OCI-LY7 (cell line): ENCODE measurements around the gene FKBP1A. TPM values are rescaled to one million over a fixed set of nuclear protein-coding genes. Genes with fewer than 3 reads are reported as not detected.

Experiments used
- BruUV-seq: library from RNA; stranded (reverse); fragments of 400-500 nt; replicated peaks from 2 replicates; lab custom pipeline; 2021; lab: Mats Ljungman, UMichigan
- CTCF ChIA-PET: fragments of 300-600 bp; sonication (Branson Sonifier 250); formaldehyde crosslinking; loops from one replicate; lab custom pipeline; 2022; ENCODE audit warnings: antibody characterized with exemption; ENCODE audit not compliant: unreplicated experiment; lab: Charles Lee
- POLR2A ChIA-PET: fragments of 300-600 bp; sonication (Branson Sonifier 250); formaldehyde crosslinking; loops from one replicate; lab custom pipeline; 2022; ENCODE audit warnings: antibody characterized with exemption; lab: Charles Lee
- DNase-seq: peaks from one replicate; pipeline ENCODE4 v3.0.0-alpha.2; 2015; ENCODE audit warnings: low spot score
- H2AFZ ChIP-seq: fragments of 200-600 bp; sonication (generic), shearing (Covaris generic); 2 replicates; pipeline ENCODE4 v1.6.1; 2014; ENCODE audit warnings: mild to moderate bottlenecking, antibody characterized with exemption, low read length, moderate library complexity
- H3K27ac ChIP-seq: fragments of 200-600 bp; sonication (generic); 2 replicates; pipeline ENCODE4 v1.5.1; 2014; ENCODE audit warnings: mixed run types, low read depth, mild to moderate bottlenecking, moderate library complexity, low read length, inconsistent platforms; ENCODE audit not compliant: poor library complexity, severe bottlenecking
- H3K36me3 ChIP-seq: fragments of 200-600 bp; sonication (generic); 2 replicates; pipeline ENCODE4 v1.6.1; 2014; ENCODE audit warnings: mild to moderate bottlenecking, antibody characterized with exemption, low read length, moderate library complexity, mixed read lengths; ENCODE audit not compliant: insufficient read depth
- H3K4me1 ChIP-seq: fragments of 200-600 bp; sonication (generic); 2 replicates; pipeline ENCODE4 v1.5.1; 2014; ENCODE audit warnings: mild to moderate bottlenecking, low read length; ENCODE audit not compliant: insufficient read depth, poor library complexity, severe bottlenecking
- H3K4me2 ChIP-seq: fragments of 200-600 bp; sonication (generic); 2 replicates; pipeline ENCODE4 v1.6.1; 2014; ENCODE audit warnings: mild to moderate bottlenecking, low read length
- H3K4me3 ChIP-seq: fragments of 200-600 bp; sonication (generic); 2 replicates; pipeline ENCODE4 v1.5.1; 2014; ENCODE audit warnings: mild to moderate bottlenecking, low read depth, low read length; ENCODE audit not compliant: poor library complexity, severe bottlenecking
- H3K79me2 ChIP-seq: fragments of 200-600 bp; sonication (generic); 2 replicates; pipeline ENCODE4 v1.6.1; 2016; ENCODE audit warnings: low read depth, mild to moderate bottlenecking, low read length, moderate library complexity, mixed read lengths; ENCODE audit not compliant: insufficient read depth
- H3K9me2 ChIP-seq: fragments of 200-600 bp; sonication (generic); 2 replicates; pipeline ENCODE4 v1.6.1; 2016; ENCODE audit warnings: mild to moderate bottlenecking, low read length, mixed read lengths; ENCODE audit not compliant: insufficient read depth
- H3K9me3 ChIP-seq: fragments of 200-600 bp; sonication (generic); 2 replicates; pipeline ENCODE4 v1.6.1; 2014; ENCODE audit warnings: mild to moderate bottlenecking, mixed run types, low read length, mixed read lengths
- H4K20me1 ChIP-seq: fragments of 200-600 bp; sonication (generic); 2 replicates; pipeline ENCODE4 v1.6.1; 2014; ENCODE audit warnings: mild to moderate bottlenecking, antibody characterized with exemption, low read length, moderate library complexity, mixed read lengths; ENCODE audit not compliant: insufficient read depth
- EZH2phosphoT487 ChIP-seq: fragments of 200-600 bp; sonication (generic); IDR thresholded peaks from 2 replicates; pipeline ENCODE4 v1.6.1; 2018; ENCODE audit warnings: low read depth, borderline replicate concordance, mild to moderate bottlenecking, mixed run types, antibody characterized with exemption, low read length, moderate library complexity, mixed read lengths
- intact Hi-C: fragments of 100-400 bp; cut with micrococcal nuclease; formaldehyde crosslinking; loops from one replicate; pipeline ENCODE4 v1.10.0; 2022; ENCODE audit not compliant: unreplicated experiment
- total RNA-seq, 2 experiments: library from RNA; depleted of rRNA in 1 of 2; stranded (reverse); fragments of >200 nt in 1 of 2; shearing (Covaris generic) in 1 of 2; gene quantifications; 2 replicates each; pipeline ENCODE4 v1.2.3, GENCODE V29; 2014 to 2022
- TF ChIP-seq, protein P1 (sequence below): fragments of 200-600 bp; sonication (generic); conservative IDR thresholded peaks from 2 replicates; pipeline ENCODE4 v1.5.1; 2014; ENCODE audit warnings: mild to moderate bottlenecking, antibody characterized with exemption, low read length, moderate library complexity, mixed read lengths

The FKBP1A gene
- total RNA-seq, 2 experiments from 2014 or later = 99.0 to 218 TPM

DNA sequence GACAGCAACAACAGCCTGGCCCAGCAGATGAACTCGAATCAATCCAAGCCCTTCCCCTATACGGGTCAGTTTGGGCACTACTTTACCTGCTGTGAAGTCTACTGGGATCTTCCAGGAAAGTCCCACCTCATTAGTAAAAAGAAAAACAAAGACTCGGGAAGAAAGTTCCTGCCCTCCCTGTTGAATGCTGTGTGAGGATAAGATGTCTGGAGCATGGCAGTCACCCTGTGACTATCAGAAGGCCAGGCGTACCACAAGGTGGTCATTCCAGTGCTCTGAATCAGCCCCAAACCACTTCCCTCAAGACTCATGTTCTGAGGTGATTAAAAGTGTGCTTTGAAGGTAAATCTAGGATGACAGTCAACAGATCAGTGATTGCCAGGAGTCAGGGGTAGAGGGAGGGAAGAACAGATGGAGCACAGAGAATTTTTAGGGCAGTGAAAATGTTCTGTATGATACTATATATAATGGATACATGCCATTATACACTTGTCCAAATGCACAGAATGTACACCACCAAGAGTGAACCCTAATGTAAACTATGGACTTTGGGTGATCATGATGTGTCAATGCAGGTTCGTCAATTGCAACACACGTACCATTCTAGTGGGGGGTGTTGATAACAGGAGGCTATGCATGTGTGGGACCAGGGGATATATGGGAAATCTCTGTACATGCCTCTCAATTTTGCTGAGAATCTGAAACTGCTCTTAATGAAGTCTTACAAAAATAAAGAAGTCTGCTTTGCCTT lies 14.7 kb downstream of the FKBP1A start:
- Histone ChIP-seq H3K4me1 (peaks cover 28% of the 10 kb centered on the region), H3K36me3 (peaks cover 52% of the 10 kb centered on the region), H4K20me1 (peaks cover 77% of the 10 kb centered on the region), H2AFZ (no peak overlapping the region), H3K4me3 (no peak overlapping the region), H3K9me2 (no peaks in the 10 kb centered on the region), H3K9me3 (no peaks in the 10 kb centered on the region), H3K27ac (no peak overlapping the region), H3K4me2 (no peak overlapping the region), H3K79me2 (peaks cover 81% of the 10 kb centered on the region)
- no peak for DNase-seq
- TF ChIP-seq, protein P1, sequence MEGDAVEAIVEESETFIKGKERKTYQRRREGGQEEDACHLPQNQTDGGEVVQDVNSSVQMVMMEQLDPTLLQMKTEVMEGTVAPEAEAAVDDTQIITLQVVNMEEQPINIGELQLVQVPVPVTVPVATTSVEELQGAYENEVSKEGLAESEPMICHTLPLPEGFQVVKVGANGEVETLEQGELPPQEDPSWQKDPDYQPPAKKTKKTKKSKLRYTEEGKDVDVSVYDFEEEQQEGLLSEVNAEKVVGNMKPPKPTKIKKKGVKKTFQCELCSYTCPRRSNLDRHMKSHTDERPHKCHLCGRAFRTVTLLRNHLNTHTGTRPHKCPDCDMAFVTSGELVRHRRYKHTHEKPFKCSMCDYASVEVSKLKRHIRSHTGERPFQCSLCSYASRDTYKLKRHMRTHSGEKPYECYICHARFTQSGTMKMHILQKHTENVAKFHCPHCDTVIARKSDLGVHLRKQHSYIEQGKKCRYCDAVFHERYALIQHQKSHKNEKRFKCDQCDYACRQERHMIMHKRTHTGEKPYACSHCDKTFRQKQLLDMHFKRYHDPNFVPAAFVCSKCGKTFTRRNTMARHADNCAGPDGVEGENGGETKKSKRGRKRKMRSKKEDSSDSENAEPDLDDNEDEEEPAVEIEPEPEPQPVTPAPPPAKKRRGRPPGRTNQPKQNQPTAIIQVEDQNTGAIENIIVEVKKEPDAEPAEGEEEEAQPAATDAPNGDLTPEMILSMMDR = no peak
- TF ChIP-seq EZH2phosphoT487 = no peak
- BruUV-seq = no TSS peak
- ChIA-PET POLR2A (no interaction called here), CTCF (no interaction called here)
- intact Hi-C loops = no loop called here

DNA sequence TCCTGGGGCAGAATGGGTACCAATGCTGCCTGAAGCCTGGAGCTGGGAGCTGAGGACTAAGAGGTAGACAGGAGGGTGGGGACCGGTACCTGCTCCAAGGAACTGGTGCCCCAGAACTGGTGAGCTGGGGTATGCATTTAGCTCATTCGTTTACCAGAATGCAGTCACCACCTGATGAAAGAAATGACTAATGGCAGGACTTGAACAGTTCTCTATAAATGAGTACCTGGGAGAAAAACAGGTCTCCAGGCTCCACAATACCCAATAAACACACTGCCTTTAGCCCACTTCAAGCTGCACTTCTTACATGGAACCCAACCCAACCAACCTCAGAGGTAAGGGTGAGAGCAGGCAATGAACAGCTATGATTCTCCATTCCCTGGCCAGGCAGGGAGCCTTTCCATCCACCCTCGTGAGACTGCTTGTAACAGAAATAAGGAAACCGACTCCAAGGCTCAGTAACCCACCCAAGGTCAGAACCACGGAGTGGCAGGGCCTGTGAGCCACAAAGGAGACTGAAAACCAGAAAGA lies 15.4 kb downstream of the FKBP1A start:
- intact Hi-C loops = no loop called here
- no peak for TF ChIP-seq EZH2phosphoT487
- TF ChIP-seq, protein P1 = no peak
- ChIA-PET POLR2A (interaction anchor here (0.9 kb wide), 1 partner anchor 880 kb away, joined by 5 read pairs; no protein-coding TSS in a partner anchor), CTCF (interaction anchor here (0.6 kb wide), 1 partner anchor 227 kb away, joined by 5 read pairs; no protein-coding TSS in a partner anchor)
- Histone ChIP-seq H3K4me3 (no peak overlapping the region), H3K27ac (no peak overlapping the region), H3K4me2 (peak overlapping the region; percentile 55; the same call in 1 of the 2 replicates), H3K4me1 (peaks cover 27% of the 10 kb centered on the region), H3K36me3 (peaks cover 51% of the 10 kb centered on the region), H3K9me3 (no peaks in the 10 kb centered on the region), H3K9me2 (no peaks in the 10 kb centered on the region), H4K20me1 (peaks cover 72% of the 10 kb centered on the region), H2AFZ (no peak overlapping the region), H3K79me2 (peaks cover 73% of the 10 kb centered on the region)
- BruUV-seq = no TSS peak
- DNase-seq = no peak
